ENCODE measurements around the gene GJC2. TPM values are rescaled to one million over a fixed set of nuclear protein-coding genes. Genes with fewer than 3 reads are reported as not detected.

GJC2 gene
- polyA plus RNA-seq, 1 of the 3 experiments (the other 2 are of a cell fraction) = 0.92 TPM

- POLR2A ChIA-PET = no interaction called here
These were observed 57.7 kb downstream of the GJC2 start for GRCh38 chr1:228207381-228207810.

More at GRCh38 chr1:228207381-228207810, 57.7 kb downstream of the GJC2 start:
- Histone ChIP-seq H3K36me3 (replicated peaks in 1 of 2; ENCODE audit: control insufficient read depth in 1 of 2, insufficient read depth in 2 of 2, low read length in 1 of 2) (no peaks in the 10 kb centered on the region), H4K20me1 (ENCODE audit: insufficient read depth) (no peaks in the 10 kb centered on the region), H3K9me3 (no peaks in the 10 kb centered on the region), H3K79me2 (ENCODE audit: insufficient read depth) (no peaks in the 10 kb centered on the region), H3K27me3 (ENCODE audit: insufficient read depth) (no peaks in the 10 kb centered on the region), H3K4me1 (ENCODE audit: control insufficient read depth in 1 of 2, insufficient read depth in 2 of 2, low read depth in 1 of 2, low read length in 1 of 2) (peaks cover 0 to 15% of the 10 kb centered on the region in 2 experiments; a peak in 1 of 4 replicates), H3K9me2 (no peaks in the 10 kb centered on the region), H3K27ac (ENCODE audit: low read depth in 2 of 2, low read length in 1 of 2) (no peak overlapping the region), H3F3A (replicated peaks; ENCODE audit: insufficient read depth) (no peaks in the 10 kb centered on the region), H3K4me2 (no peak overlapping the region), H3K4me3 (ENCODE audit: low read depth in 2 of 2, low read length in 1 of 2) (no peak overlapping the region), H2AFZ (ENCODE audit: low read depth) (no peak overlapping the region), H3K9ac (no peak overlapping the region)
- WGBS (ENCODE audit: low lambda C conversion rate) = 79% methylated on average over 3 of the region's 8 CpGs
- no peak for DNase-seq
- TF ChIP-seq TCF12 (IDR thresholded peaks at IDR 0.05) (no peak), FOXJ3 (CRISPR knock-in tag; IDR thresholded peaks at IDR 0.05) (no peak), TAF1 (IDR thresholded peaks at IDR 0.05; ENCODE audit: borderline replicate concordance, low read depth, low read length) (no peak), NRF1 (IDR thresholded peaks at IDR 0.05; ENCODE audit: low read depth, low read length) (no peak), EZH2phosphoT487 (IDR thresholded peaks at IDR 0.05; ENCODE audit: borderline replicate concordance, low read depth) (no peak), REST (IDR thresholded peaks at IDR 0.05; ENCODE audit: low read depth, low read length) (no peak), USF1 (IDR thresholded peaks at IDR 0.05; ENCODE audit: borderline replicate concordance, low read depth) (no peak)
- CTCF ChIA-PET = interaction anchor here (1.4 kb wide), 1 partner anchor 16 kb away, joined by 3 read pairs; no protein-coding TSS in a partner anchor
